Esophagus squamous epithelium (tissue), 5 donors: Measurements from ENCODE around the gene WDR70. TPM values are rescaled to one million over a fixed set of nuclear protein-coding genes. Genes with fewer than 3 reads are reported as not detected.

Experiments
- DNase-seq: peaks from one replicate; lab custom pipeline; 2025; lab: John Stamatoyannopoulos, UW
- H3K27ac ChIP-seq, 4 donors: fragments of 200-600 bp; sonication (generic); one replicate each; pipeline ENCODE4 v1.5.1; 2016 to 2019; ENCODE audit warnings: mild to moderate bottlenecking in 1 of 4
- H3K27me3 ChIP-seq, 4 donors: fragments of 200-600 bp; sonication (generic); 1 replicate in 3 of 4; 2 replicates in 1 of 4; pipeline versions ENCODE4 v1.5.1 to v1.6.0; 2017 to 2021; ENCODE audit warnings: antibody characterized with exemption in 1 of 4
- H3K36me3 ChIP-seq, 3 donors: fragments of 200-600 bp; sonication (generic); one replicate each; pipeline ENCODE4 v1.5.1; 2016 to 2019
- H3K4me1 ChIP-seq, 3 donors: fragments of 200-600 bp; sonication (generic); one replicate each; pipeline ENCODE4 v1.5.1; 2017 to 2019
- H3K4me3 ChIP-seq, 4 donors: fragments of 200-600 bp; sonication (generic); 1 replicate in 3 of 4; 2 replicates in 1 of 4; pipeline ENCODE4 v1.5.1; 2016 to 2019; ENCODE audit warnings: mild to moderate bottlenecking in 2 of 4, moderate library complexity in 1 of 4
- H3K9me3 ChIP-seq, 3 donors: fragments of 200-600 bp; sonication (generic); one replicate each; pipeline ENCODE4 v1.5.1; 2016 to 2019
- POLR2A ChIP-seq, 4 donors: fragments of 450-650 bp; IDR thresholded peaks; one replicate each; pipeline ENCODE4 v1.6.1; 2017; ENCODE audit warnings: antibody characterized with exemption in 4 of 4, mild to moderate bottlenecking in 4 of 4, moderate library complexity in 3 of 4
- whole genome bisulfite sequencing, 2 donors: methylation state at CpG; one replicate each; pipeline ENCODE4 v1.1.5; 2018; 5-methylcytosine and 5-hydroxymethylcytosine counted together
- intact Hi-C: fragments of 100-400 bp; cut with DNase I; formaldehyde crosslinking; loops from one replicate; pipeline ENCODE4 v1.15.0; 2022
- total RNA-seq, 4 donors: library from RNA; depleted of rRNA; stranded (reverse); fragments of >200 nt; gene quantifications; one replicate each; pipeline ENCODE4 v1.1.0, GENCODE V29; 2016
- TF ChIP-seq, protein P1 (sequence below), 6 experiments: fragments of 450-650 bp in 4 of 6; fragments of 200-600 bp in 2 of 6; sonication (generic) in 2 of 6; IDR thresholded peaks; one replicate each; pipeline ENCODE4 v1.5.1; 2016 to 2019; ENCODE audit warnings: antibody characterized with exemption in 6 of 6, mild to moderate bottlenecking in 4 of 6, moderate library complexity in 4 of 6
- donor health status: DM: yes; HTN: yes; CAD: no.

WDR70 gene
- total RNA-seq, 4 donors from 2014 or later = 8.2 to 26.1 (median 15.5) TPM

DNA sequence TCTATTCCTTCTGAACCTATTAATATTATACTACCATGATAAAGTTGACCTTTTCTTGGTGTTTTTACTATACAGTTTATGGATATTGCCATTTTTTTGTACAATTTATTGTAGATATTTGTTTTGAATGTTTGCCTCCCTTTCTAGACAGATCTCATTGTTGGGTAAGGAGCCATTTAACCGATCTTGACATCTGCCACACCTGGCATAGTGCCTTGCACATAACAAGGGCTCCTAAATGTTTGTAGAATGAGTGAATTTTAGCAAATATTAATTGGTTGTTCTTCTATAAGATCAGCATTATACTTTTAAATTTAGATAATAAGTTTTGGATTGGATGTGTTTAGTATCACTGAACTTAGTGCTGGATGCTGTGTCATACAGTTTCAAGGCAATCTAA is 285.4 kb downstream of the WDR70 start:
- Histone ChIP-seq H3K9me3 (no peaks in the 10 kb centered on the region), H3K27ac (no peak overlapping the region), H3K36me3 (no peaks in the 10 kb centered on the region), H3K4me3 (no peak overlapping the region), H3K27me3 (no peaks in the 10 kb centered on the region), H3K4me1 (peaks cover 0 to 21% (median 0%) of the 10 kb centered on the region in 3 donors)
- TF ChIP-seq POLR2A (IDR thresholded peaks at IDR 0.05) = no peak
- TF ChIP-seq, protein P1, sequence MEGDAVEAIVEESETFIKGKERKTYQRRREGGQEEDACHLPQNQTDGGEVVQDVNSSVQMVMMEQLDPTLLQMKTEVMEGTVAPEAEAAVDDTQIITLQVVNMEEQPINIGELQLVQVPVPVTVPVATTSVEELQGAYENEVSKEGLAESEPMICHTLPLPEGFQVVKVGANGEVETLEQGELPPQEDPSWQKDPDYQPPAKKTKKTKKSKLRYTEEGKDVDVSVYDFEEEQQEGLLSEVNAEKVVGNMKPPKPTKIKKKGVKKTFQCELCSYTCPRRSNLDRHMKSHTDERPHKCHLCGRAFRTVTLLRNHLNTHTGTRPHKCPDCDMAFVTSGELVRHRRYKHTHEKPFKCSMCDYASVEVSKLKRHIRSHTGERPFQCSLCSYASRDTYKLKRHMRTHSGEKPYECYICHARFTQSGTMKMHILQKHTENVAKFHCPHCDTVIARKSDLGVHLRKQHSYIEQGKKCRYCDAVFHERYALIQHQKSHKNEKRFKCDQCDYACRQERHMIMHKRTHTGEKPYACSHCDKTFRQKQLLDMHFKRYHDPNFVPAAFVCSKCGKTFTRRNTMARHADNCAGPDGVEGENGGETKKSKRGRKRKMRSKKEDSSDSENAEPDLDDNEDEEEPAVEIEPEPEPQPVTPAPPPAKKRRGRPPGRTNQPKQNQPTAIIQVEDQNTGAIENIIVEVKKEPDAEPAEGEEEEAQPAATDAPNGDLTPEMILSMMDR (IDR thresholded peaks at IDR 0.05) = no peak
- intact Hi-C loops = no loop called here
- no peak for DNase-seq
- 95 to 100% methylated on average over 1 of the region's 1 CpG for WGBS, 2 donors

DNA sequence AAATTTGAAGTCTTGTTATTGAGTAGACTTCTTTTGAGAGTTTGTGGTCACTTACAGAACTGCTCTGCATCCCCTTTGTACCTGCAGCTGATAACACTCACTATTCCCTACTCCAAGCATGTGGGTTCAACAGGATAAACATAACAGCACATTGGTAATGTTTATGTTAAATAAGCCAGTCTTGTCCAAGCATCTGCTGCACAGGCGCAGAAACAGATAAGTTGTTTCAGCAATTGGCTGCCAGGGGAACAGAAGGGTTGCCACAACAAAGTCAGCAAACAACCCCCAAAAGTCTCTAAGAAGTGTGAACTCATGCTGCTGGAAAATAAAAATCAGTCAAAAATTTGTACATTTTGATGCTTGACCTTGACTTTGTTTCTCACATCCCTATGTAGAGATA is 286.2 kb downstream of the WDR70 start:
- 50 to 67% methylated on average over 1 of the region's 1 CpG for WGBS, 2 donors
- DNase-seq = no peak
- H3K4me1 ChIP-seq = peaks cover 0 to 21% (median 0%) of the 10 kb centered on the region in 3 donors
- H3K27ac ChIP-seq = no peak overlapping the region
- TF ChIP-seq, protein P1 (IDR thresholded peaks at IDR 0.05) = no peak
- TF ChIP-seq POLR2A (IDR thresholded peaks at IDR 0.05) = no peak
- H3K36me3 ChIP-seq = no peaks in the 10 kb centered on the region
- intact Hi-C loops = no loop called here
- no peaks in the 10 kb centered on the region for H3K27me3 ChIP-seq
- no peak overlapping the region for H3K4me3 ChIP-seq
- H3K9me3 ChIP-seq = no peaks in the 10 kb centered on the region

DNA sequence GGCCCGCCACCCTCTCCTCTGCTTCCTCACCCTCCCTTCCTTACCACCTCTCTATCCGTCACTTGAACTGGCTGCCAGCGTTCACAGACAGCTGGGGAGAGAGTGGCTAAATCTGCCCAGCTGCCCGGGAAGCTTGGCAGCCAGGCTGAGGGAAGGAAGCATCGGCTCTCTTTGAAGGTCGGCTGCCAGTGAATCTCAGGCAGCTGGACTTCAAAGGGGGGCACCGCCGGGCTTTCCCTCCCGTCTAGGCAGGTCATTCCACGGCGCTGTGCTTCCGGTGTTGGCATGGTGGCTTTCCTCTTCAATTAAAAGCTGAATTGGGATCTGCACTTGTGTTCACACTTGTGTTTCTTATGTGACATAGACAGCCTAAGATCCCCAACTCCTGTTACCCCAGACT is 286.8 kb downstream of the WDR70 start:
- no peaks in the 10 kb centered on the region for H3K36me3 ChIP-seq
- peaks cover 0 to 21% (median 0%) of the 10 kb centered on the region in 3 donors for H3K4me1 ChIP-seq
- H3K27ac ChIP-seq = no peak overlapping the region
- WGBS, 2 donors = 37 to 64% methylated on average over 9 of the region's 12 CpGs
- H3K4me3 ChIP-seq = no peak overlapping the region
- intact Hi-C loops = no loop called here
- TF ChIP-seq, protein P1 (IDR thresholded peaks at IDR 0.05) = no peak
- TF ChIP-seq POLR2A (IDR thresholded peaks at IDR 0.05) = no peak
- DNase-seq = no peak
- H3K9me3 ChIP-seq = no peaks in the 10 kb centered on the region
- no peaks in the 10 kb centered on the region for H3K27me3 ChIP-seq

DNA sequence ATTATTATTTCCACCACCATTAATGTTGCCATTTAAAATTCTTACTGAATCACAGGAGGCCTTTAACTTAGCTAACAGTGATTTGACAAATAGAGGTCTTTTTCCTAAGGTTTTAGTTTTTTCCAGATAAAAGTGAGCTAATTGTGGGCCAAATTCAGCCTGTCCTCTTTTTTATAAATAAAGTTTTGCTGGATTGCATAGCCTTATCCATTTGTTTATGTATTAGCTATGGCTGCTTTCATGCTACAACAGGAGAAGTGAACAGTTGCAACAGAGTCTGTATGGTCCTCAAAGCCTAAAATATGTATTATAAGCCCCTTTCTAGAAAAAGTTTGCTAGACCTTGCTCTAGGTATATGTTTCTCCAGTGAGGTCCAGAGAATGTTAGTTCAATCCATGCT is 288.3 kb downstream of the WDR70 start:
- no peak for DNase-seq
- intact Hi-C loops = no loop called here
- H3K4me1 ChIP-seq = peaks cover 0 to 21% (median 0%) of the 10 kb centered on the region in 3 donors
- H3K27ac ChIP-seq = no peak overlapping the region
- no peaks in the 10 kb centered on the region for H3K36me3 ChIP-seq
- H3K27me3 ChIP-seq = no peaks in the 10 kb centered on the region
- no peaks in the 10 kb centered on the region for H3K9me3 ChIP-seq
- no peak overlapping the region for H3K4me3 ChIP-seq
- TF ChIP-seq, protein P1 (IDR thresholded peaks at IDR 0.05) = no peak
- TF ChIP-seq POLR2A (IDR thresholded peaks at IDR 0.05) = no peak

DNA sequence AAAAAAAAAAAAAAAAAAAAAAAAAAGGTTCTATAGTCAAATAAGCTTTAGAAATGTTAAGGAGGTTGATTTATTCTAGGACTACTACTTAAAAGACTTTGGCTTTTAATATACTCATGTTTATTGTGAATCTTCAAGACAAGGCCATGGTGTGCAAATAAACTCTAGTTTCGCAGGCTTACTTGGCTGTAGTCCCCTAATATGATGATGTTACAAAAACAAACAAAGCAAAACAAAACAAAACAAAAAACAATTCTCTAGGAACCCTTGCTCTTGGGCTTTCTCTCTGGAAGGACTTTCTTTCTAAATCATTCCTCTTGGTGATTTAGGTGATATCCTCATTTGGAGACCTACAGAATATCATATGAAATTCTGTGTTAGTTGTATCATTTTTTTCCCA is 288.7 kb downstream of the WDR70 start:
- Histone ChIP-seq H3K36me3 (no peaks in the 10 kb centered on the region), H3K4me1 (peaks cover 0 to 21% (median 0%) of the 10 kb centered on the region in 3 donors), H3K4me3 (no peak overlapping the region), H3K9me3 (no peaks in the 10 kb centered on the region), H3K27ac (no peak overlapping the region), H3K27me3 (no peaks in the 10 kb centered on the region)
- TF ChIP-seq, protein P1 (IDR thresholded peaks at IDR 0.05) = no peak
- no peak for TF ChIP-seq POLR2A (IDR thresholded peaks at IDR 0.05)
- no peak for DNase-seq
- 91 to 92% methylated on average over 1 of the region's 1 CpG for WGBS, 2 donors
- intact Hi-C loops = no loop called here
